Hepatocyte (in vitro differentiated cells): ENCODE measurements around the gene MBD6. TPM values are rescaled to one million over a fixed set of nuclear protein-coding genes. Genes with fewer than 3 reads are reported as not detected.

Source experiments
- DNase-seq: peaks from one replicate; pipeline ENCODE4 v3.0.0-alpha.2; 2016; ENCODE audit warnings: low spot score
- H2AFZ ChIP-seq: fragments of 200-600 bp; sonication (generic); 2 replicates; pipeline ENCODE4 v1.6.0; 2016; ENCODE audit warnings: antibody characterized with exemption, mild to moderate bottlenecking
- H3K27ac ChIP-seq: fragments of 200-600 bp; sonication (generic); 2 replicates; pipeline ENCODE4 v1.5.1; 2016; ENCODE audit warnings: mild to moderate bottlenecking
- H3K27me3 ChIP-seq: fragments of 200-600 bp; sonication (generic); 2 replicates; pipeline ENCODE4 v1.6.1; 2016
- H3K36me3 ChIP-seq: fragments of 200-600 bp; sonication (generic); replicated peaks from 2 replicates; pipeline ENCODE4 v1.5.1; 2016; ENCODE audit warnings: low read depth; ENCODE audit not compliant: insufficient read depth
- H3K4me1 ChIP-seq: fragments of 200-600 bp; sonication (generic); 2 replicates; pipeline ENCODE4 v1.5.1; 2016; ENCODE audit warnings: mild to moderate bottlenecking, moderate library complexity; ENCODE audit not compliant: insufficient read depth
- H3K4me2 ChIP-seq: fragments of 200-600 bp; sonication (generic); 2 replicates; pipeline ENCODE4 v1.6.0; 2016
- H3K4me3 ChIP-seq: fragments of 200-600 bp; sonication (generic); 2 replicates; pipeline ENCODE4 v1.5.1; 2016; ENCODE audit warnings: mild to moderate bottlenecking
- H3K79me2 ChIP-seq: fragments of 200-600 bp; sonication (generic); 2 replicates; pipeline ENCODE4 v1.6.0; 2017; ENCODE audit warnings: mild to moderate bottlenecking
- H3K9me2 ChIP-seq: fragments of 200-600 bp; sonication (generic); replicated peaks from 2 replicates; pipeline ENCODE4 v1.6.0; 2017; ENCODE audit warnings: mild to moderate bottlenecking; ENCODE audit not compliant: insufficient read depth
- H3K9me3 ChIP-seq: fragments of 200-600 bp; sonication (generic); 2 replicates; pipeline ENCODE4 v1.5.1; 2016; ENCODE audit warnings: low read depth, mild to moderate bottlenecking
- H4K20me1 ChIP-seq: fragments of 200-600 bp; sonication (generic); 2 replicates; pipeline ENCODE4 v1.6.0; 2016; ENCODE audit warnings: mild to moderate bottlenecking; ENCODE audit not compliant: insufficient read depth, poor library complexity, severe bottlenecking
- CTCF ChIP-seq: fragments of 200-600 bp; sonication (generic); IDR thresholded peaks from 2 replicates; pipeline ENCODE4 v1.5.1; 2016; ENCODE audit warnings: antibody characterized with exemption, mild to moderate bottlenecking; ENCODE audit not compliant: poor library complexity
- EZH2 ChIP-seq: fragments of 200-600 bp; sonication (generic); IDR thresholded peaks from 2 replicates; pipeline ENCODE4 v1.6.1; 2016; ENCODE audit warnings: antibody characterized with exemption, mild to moderate bottlenecking, borderline replicate concordance
- EZH2phosphoT487 ChIP-seq: fragments of 200-600 bp; sonication (generic); IDR thresholded peaks from one replicate; pipeline ENCODE4 v1.6.1; 2018; ENCODE audit warnings: antibody characterized with exemption, mild to moderate bottlenecking, low read depth, moderate library complexity; ENCODE audit not compliant: unreplicated experiment, severe bottlenecking
- WGBS: methylation state at CpG from one replicate; pipeline ENCODE4 v1.1.6; 2016; ENCODE audit warnings: low lambda C conversion rate; ENCODE audit errors: missing lambda C conversion rate; 5-methylcytosine and 5-hydroxymethylcytosine counted together
- polyA plus RNA-seq: library from polyadenylated mRNA; unstranded; fragments of >200 nt; fragmentation: Nextera tagmentation; extraction: Ambion mirVana; gene quantifications from 2 replicates; pipeline ENCODE4 v1.2.1, GENCODE V29; 2016
- total RNA-seq: library from RNA; depleted of rRNA; stranded (reverse); fragments of >200 nt; gene quantifications from 2 replicates; pipeline ENCODE4 v1.2.3, GENCODE V29; 2014

MBD6 gene
- total and polyA plus RNA-seq, 2 experiments from 2014 or later, result 7.0 to 35.2 TPM

DNA sequence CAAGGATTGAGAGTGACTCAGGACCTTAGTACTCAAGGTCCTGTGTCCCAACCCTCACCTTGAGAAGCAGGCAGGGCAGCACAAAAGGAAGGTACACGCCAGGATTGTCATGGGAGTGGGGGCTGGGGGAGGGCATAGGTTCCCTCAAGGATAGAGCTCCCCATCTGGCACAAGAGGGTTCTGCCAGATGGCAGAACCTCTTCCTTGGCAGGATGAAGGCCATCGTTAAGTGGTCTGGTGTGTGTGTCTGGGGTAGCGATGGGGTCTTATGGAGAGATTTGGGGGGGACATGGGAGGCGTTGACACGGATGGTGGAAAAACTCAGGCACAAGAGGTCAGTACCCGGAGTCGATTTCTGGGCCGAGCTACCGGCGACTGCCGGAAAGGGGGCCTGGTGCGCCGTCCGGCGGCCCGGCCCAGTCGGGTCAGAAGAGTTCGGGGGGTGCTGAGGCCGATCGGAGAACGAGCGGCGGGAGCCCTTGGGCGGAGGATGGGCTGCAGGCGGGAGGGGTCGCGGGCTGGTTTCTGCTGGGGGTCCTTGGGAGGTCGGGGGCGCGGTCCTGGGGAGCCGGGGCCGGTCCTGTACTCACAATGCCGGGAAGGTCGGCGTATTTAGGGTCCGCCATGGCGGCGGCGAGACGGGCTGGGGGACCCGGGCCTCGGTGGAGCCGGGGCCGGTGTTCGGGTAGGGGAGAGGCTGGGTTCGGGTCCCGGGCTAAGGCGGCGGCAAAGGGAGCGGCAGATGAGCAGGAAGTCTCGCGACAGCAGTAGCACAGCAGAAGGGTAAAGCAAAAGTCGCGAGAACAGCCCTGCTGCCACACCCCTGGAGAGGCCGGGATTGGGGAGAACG, 24.0 kb downstream of the MBD6 start, which contains the start of gene DCTN2:
Gene DCTN2, minus strand, starts transcription at position 755 of the 850 bp plus-strand sequence. Its CDS starts 129 bp downstream, at position 626.
- H3K4me3 ChIP-seq, result peak within 1 kb of the TSS; percentile 59
- H3K27me3 ChIP-seq, result peaks cover 40% of the 10 kb centered on the region
- H2AFZ ChIP-seq, result peak within 1 kb of the TSS; percentile 61
- H3K79me2 ChIP-seq, result peaks cover 33% of the 10 kb centered on the region
- no peaks in the 10 kb centered on the region for H3K9me3 ChIP-seq
- no peaks in the 10 kb centered on the region for H3K9me2 ChIP-seq
- DNase-seq, result peak; percentile 97
- H3K4me1 ChIP-seq, result peaks cover 12% of the 10 kb centered on the region
- H3K27ac ChIP-seq, result peak within 1 kb of the TSS; percentile 78
- H3K4me2 ChIP-seq, result peak within 1 kb of the TSS; percentile 84
- TF ChIP-seq EZH2, result no peak
- peak; percentile 3 for TF ChIP-seq CTCF
- H4K20me1 ChIP-seq, result peaks cover 8% of the 10 kb centered on the region
- WGBS, result 1% methylated on average over 31 of the region's 56 CpGs
- H3K36me3 ChIP-seq, result no peaks in the 10 kb centered on the region

DNA sequence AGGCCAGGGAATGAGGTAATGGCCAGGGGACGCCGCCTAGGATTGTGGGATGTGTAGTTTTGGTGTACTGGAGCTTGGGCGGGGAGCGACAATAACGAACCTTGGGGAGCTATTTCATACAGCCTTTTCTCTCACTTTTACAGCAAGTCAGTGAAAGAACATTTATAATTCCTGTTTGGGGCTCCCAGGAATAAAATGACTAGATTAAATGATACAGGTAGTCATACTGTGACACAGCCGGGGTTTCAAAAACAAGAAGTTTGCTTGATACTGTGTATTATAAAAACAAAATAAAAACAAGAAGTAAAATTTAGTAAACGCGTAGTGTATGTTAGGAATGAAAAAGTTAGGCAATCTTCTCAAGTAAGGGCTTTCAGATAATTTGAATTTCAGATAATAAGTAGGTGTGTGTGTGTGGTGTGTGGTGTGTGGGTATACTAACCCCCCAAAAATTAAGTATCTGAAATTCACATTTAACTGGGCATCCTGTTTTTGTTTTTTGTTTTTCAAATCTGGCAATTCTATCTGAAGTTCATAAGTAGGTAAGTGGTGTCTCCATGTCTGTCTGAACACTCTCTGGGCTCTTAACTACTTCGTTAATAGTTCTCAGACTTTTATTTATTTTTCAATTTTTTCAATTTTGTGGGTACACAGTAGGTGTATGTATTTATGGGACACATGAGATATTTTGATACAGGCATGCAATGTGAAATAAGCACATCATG, 24.8 kb downstream of the MBD6 start:
- WGBS, result 26% methylated on average over 9 of the region's 9 CpGs
- H3K4me3 ChIP-seq, result no peak overlapping the region

DNA sequence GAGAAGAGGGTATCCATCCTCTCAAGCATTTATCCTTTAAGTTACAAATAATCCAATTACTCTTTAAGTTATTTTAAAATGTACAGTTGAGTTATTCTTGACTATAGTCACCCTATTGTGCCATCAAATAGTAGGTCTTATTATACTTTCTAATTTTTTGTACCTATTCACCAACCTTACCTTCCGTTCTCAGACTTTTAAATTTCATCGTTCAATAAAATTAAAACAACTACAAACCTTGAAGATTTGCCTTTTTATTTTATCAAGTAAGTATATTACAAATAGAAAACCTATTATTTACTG, 25.3 kb downstream of the MBD6 start:
- no peak overlapping the region for H3K4me3 ChIP-seq
- no peaks in the 10 kb centered on the region for H3K9me2 ChIP-seq
- peaks cover 12% of the 10 kb centered on the region for H3K4me1 ChIP-seq
- no peak for DNase-seq
- H4K20me1 ChIP-seq, result peaks cover 8% of the 10 kb centered on the region
- H3K36me3 ChIP-seq, result no peaks in the 10 kb centered on the region
- H3K9me3 ChIP-seq, result no peaks in the 10 kb centered on the region
- WGBS, result 100% methylated on average over 2 of the region's 2 CpGs
- H3K27me3 ChIP-seq, result peaks cover 53% of the 10 kb centered on the region
- no peak overlapping the region for H3K4me2 ChIP-seq
- H2AFZ ChIP-seq, result no peak overlapping the region
- H3K27ac ChIP-seq, result no peak overlapping the region
- peaks cover 33% of the 10 kb centered on the region for H3K79me2 ChIP-seq
- TF ChIP-seq EZH2phosphoT487, result no peak
- TF ChIP-seq EZH2, result no peak
- no peak for TF ChIP-seq CTCF

More for the DNA sequence above, 24.8 kb downstream of the MBD6 start:
- Histone ChIP-seq H3K9me3 (no peaks in the 10 kb centered on the region), H3K4me2 (peak overlapping the region; percentile 67), H3K9me2 (no peaks in the 10 kb centered on the region), H4K20me1 (peaks cover 8% of the 10 kb centered on the region), H3K27ac (no peak overlapping the region), H2AFZ (no peak overlapping the region), H3K27me3 (peaks cover 48% of the 10 kb centered on the region), H3K4me1 (peaks cover 12% of the 10 kb centered on the region), H3K79me2 (peaks cover 33% of the 10 kb centered on the region), H3K36me3 (no peaks in the 10 kb centered on the region)
- no peak for DNase-seq
- TF ChIP-seq EZH2 (no peak), CTCF (no peak), EZH2phosphoT487 (no peak)
